DND-41 (cell line): Measurements from ENCODE around the gene HFM1.

Experiments
- ATAC-seq: fragments of 200-7000 bp; cut with Tn5 transposase; 3 replicates; pipeline ENCODE4 v1.9.1; 2021; ENCODE audit warnings: low read depth; ENCODE audit not compliant: insufficient read depth
- DNase-seq: peaks from one replicate; pipeline ENCODE4 v3.0.0-alpha.2; 2020
- H2AFZ ChIP-seq: 2 replicates; pipeline ENCODE4 v1.6.0; 2012; ENCODE audit warnings: low read depth, low read length
- H3K27ac ChIP-seq: 2 replicates; pipeline ENCODE4 v1.5.1; 2012; ENCODE audit warnings: low read length, inconsistent platforms
- H3K27me3 ChIP-seq: fragments of 200-600 bp; sonication (generic); 2 replicates; pipeline ENCODE4 v1.6.0; 2012; ENCODE audit warnings: low read length, mild to moderate bottlenecking, inconsistent platforms; ENCODE audit not compliant: insufficient read depth, poor library complexity
- H3K36me3 ChIP-seq: 2 replicates; pipeline ENCODE4 v1.5.1; 2012; ENCODE audit warnings: low read length, inconsistent platforms; ENCODE audit not compliant: insufficient read depth
- H3K4me1 ChIP-seq: 2 replicates; pipeline ENCODE4 v1.5.1; 2012; ENCODE audit warnings: mild to moderate bottlenecking, low read length; ENCODE audit not compliant: insufficient read depth
- H3K4me2 ChIP-seq: 2 replicates; pipeline ENCODE4 v1.6.0; 2012; ENCODE audit warnings: mild to moderate bottlenecking, moderate library complexity, low read length, inconsistent platforms; ENCODE audit not compliant: insufficient read depth
- H3K4me3 ChIP-seq, 2 experiments: fragments of 200-600 bp in 1 of 2; shearing (Covaris generic) in 1 of 2; 2 replicates each; pipeline ENCODE4 v1.5.1; 2012 to 2016; ENCODE audit warnings: inconsistent platforms in 2 of 2, low read length in 2 of 2, mild to moderate bottlenecking in 2 of 2, low read depth in 1 of 2, moderate library complexity in 1 of 2
- H3K79me2 ChIP-seq: 2 replicates; pipeline ENCODE4 v1.6.0; 2012; ENCODE audit warnings: low read length, inconsistent platforms; ENCODE audit not compliant: insufficient read depth
- H3K9ac ChIP-seq: 2 replicates; pipeline ENCODE4 v1.6.0; 2012; ENCODE audit warnings: low read depth, mild to moderate bottlenecking, inconsistent platforms, low read length, moderate library complexity
- H3K9me3 ChIP-seq: 2 replicates; pipeline ENCODE4 v1.5.1; 2012; ENCODE audit warnings: low read length, moderate library complexity, mild to moderate bottlenecking, inconsistent platforms; ENCODE audit not compliant: insufficient read depth, severe bottlenecking
- H4K20me1 ChIP-seq: 2 replicates; pipeline ENCODE4 v1.6.0; 2012; ENCODE audit warnings: low read length; ENCODE audit not compliant: insufficient read depth
- EZH2 ChIP-seq: IDR thresholded peaks from 3 replicates; pipeline ENCODE4 v1.6.1; 2012; ENCODE audit warnings: borderline replicate concordance, low read depth, mild to moderate bottlenecking, moderate library complexity, low read length, inconsistent platforms; ENCODE audit not compliant: severe bottlenecking
- TF ChIP-seq, protein P1 (sequence below): IDR thresholded peaks from 2 replicates; pipeline ENCODE4 v1.5.1; 2012; ENCODE audit warnings: borderline replicate concordance, low read length, moderate library complexity, mild to moderate bottlenecking; ENCODE audit not compliant: poor library complexity, severe bottlenecking; ENCODE audit errors: extremely low read depth

The HFM1 gene

DNA sequence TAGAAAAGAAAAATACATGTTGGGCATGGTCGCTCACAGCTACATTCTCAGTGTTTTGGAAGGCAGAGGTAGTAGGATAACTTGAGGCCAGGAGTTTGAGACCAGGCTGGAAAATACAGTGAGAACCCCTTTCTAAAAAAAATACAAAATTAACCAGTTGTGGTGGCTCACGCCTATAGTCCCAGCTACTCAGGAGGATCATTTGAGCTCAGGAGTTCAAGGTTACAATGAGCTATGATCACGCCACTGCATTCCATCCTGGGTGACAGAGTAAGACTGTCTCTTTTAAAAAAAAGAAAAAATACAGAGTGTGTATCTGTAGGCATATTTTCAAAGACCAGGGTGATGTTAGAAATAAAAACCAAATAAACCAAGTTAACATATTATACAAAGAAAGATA is 57.8 kb downstream of the HFM1 start:
- ATAC-seq: no peak
- Histone ChIP-seq H3K4me3 (no peak overlapping the region), H3K4me2 (no peak overlapping the region), H3K4me1 (no peaks in the 10 kb centered on the region), H3K27me3 (peaks cover 7% of the 10 kb centered on the region), H3K27ac (no peak overlapping the region), H4K20me1 (no peaks in the 10 kb centered on the region), H3K9me3 (no peaks in the 10 kb centered on the region), H3K36me3 (no peaks in the 10 kb centered on the region), H2AFZ (no peak overlapping the region), H3K79me2 (no peaks in the 10 kb centered on the region), H3K9ac (no peak overlapping the region)
- no peak for DNase-seq
- no peak for TF ChIP-seq EZH2
- TF ChIP-seq, protein P1, sequence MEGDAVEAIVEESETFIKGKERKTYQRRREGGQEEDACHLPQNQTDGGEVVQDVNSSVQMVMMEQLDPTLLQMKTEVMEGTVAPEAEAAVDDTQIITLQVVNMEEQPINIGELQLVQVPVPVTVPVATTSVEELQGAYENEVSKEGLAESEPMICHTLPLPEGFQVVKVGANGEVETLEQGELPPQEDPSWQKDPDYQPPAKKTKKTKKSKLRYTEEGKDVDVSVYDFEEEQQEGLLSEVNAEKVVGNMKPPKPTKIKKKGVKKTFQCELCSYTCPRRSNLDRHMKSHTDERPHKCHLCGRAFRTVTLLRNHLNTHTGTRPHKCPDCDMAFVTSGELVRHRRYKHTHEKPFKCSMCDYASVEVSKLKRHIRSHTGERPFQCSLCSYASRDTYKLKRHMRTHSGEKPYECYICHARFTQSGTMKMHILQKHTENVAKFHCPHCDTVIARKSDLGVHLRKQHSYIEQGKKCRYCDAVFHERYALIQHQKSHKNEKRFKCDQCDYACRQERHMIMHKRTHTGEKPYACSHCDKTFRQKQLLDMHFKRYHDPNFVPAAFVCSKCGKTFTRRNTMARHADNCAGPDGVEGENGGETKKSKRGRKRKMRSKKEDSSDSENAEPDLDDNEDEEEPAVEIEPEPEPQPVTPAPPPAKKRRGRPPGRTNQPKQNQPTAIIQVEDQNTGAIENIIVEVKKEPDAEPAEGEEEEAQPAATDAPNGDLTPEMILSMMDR: no peak

DNA sequence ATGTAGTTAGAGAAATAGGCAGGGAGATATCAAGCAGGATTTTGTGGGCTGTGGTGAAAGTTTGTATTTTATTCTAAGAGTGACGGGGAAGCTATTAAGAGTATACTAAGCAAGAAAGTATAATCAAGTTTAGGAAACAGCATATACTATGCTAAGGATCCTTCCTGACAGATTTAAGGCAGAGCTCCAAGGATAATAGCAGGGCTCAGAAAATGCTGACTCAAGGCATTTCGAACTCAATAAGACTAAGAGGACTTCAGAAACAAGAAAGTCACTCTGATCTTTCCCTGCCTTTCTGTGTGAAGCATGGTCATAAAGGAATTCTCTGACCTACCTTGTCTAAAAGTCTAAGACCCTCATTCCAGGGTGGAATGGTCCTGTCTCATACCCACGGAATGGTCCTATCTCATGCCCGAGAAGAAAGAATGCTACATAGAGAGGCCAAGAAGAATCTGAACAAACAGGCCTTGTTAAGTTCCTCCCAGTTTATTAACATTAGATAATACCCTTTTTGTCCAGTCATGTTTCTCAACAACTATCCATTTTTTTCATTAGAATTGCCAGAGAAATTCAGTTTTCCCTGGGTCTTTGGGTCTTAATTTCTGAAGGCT is 59.1 kb downstream of the HFM1 start:
- no peak overlapping the region for H3K4me3 ChIP-seq
- no peaks in the 10 kb centered on the region for H3K9me3 ChIP-seq
- no peak overlapping the region for H3K9ac ChIP-seq
- H3K4me1 ChIP-seq: no peaks in the 10 kb centered on the region
- DNase-seq (no peak), ATAC-seq (no peak)
- H3K79me2 ChIP-seq: no peaks in the 10 kb centered on the region
- H3K4me2 ChIP-seq: no peak overlapping the region
- TF ChIP-seq, protein P1: no peak
- TF ChIP-seq EZH2: no peak
- H3K36me3 ChIP-seq: no peaks in the 10 kb centered on the region
- no peaks in the 10 kb centered on the region for H4K20me1 ChIP-seq
- H3K27me3 ChIP-seq: peaks cover 5% of the 10 kb centered on the region
- H2AFZ ChIP-seq: no peak overlapping the region
- H3K27ac ChIP-seq: no peak overlapping the region

DNA sequence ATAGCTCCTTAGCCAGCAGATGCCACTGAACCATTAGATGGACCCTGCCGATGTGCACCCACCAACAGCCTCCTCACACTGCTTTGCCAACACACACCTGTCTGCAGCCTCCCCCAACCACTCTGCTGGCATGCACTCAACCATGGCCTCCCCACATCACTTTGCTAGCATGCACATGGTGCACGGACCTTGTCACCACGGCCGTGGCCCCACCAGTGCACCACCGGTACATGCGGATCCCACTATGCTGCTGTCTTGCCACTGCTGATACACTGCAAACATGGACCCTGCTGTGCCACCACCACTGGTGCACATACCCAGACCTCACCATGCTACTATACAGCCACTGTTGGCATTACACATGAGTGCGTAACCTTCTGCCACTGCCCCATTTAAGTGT is 66.1 kb downstream of the HFM1 start:
- H4K20me1 ChIP-seq: no peaks in the 10 kb centered on the region
- no peak overlapping the region for H3K4me3 ChIP-seq
- H3K4me1 ChIP-seq: no peaks in the 10 kb centered on the region
- no peak for TF ChIP-seq EZH2
- TF ChIP-seq, protein P1: no peak
- H3K79me2 ChIP-seq: no peaks in the 10 kb centered on the region
- no peak for ATAC-seq
- H3K9me3 ChIP-seq: no peaks in the 10 kb centered on the region
- H3K27me3 ChIP-seq: no peaks in the 10 kb centered on the region
- no peak for DNase-seq
- no peak overlapping the region for H2AFZ ChIP-seq
- H3K9ac ChIP-seq: no peak overlapping the region
- H3K4me2 ChIP-seq: no peak overlapping the region
- no peaks in the 10 kb centered on the region for H3K36me3 ChIP-seq
- no peak overlapping the region for H3K27ac ChIP-seq

DNA sequence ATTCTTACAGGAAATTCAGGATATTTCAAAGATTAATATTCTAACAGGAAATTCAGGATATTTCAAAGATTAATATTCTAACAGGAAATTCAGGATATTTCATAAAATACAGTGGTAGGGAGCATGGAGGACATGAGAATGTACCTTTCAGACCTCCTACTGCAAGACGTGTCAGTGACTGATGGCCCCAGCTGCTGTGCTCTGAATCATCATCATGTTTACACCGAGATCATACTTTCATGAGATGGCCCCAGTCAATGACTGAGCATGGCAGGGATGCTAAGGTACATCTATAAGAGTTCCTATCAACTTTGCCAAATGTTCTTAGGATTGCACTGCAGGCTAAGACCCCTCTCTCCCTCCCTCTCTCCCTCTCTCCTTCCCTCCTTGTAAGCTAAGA is 69.0 kb downstream of the HFM1 start:
- Histone ChIP-seq H3K79me2 (no peaks in the 10 kb centered on the region), H3K27me3 (no peaks in the 10 kb centered on the region), H4K20me1 (no peaks in the 10 kb centered on the region), H3K27ac (no peak overlapping the region), H3K36me3 (no peaks in the 10 kb centered on the region), H3K4me3 (no peak overlapping the region), H3K4me2 (no peak overlapping the region), H3K9ac (no peak overlapping the region), H2AFZ (no peak overlapping the region), H3K4me1 (no peaks in the 10 kb centered on the region), H3K9me3 (no peaks in the 10 kb centered on the region)
- DNase-seq: no peak
- TF ChIP-seq, protein P1: no peak
- TF ChIP-seq EZH2: no peak
- no peak for ATAC-seq
